Keratinocyte (primary cell): ENCODE data around the gene TFEC. TPM values are rescaled to one million over a fixed set of nuclear protein-coding genes. Genes with fewer than 3 reads are reported as not detected.

Experiments
- DNase-seq: peaks from one replicate; pipeline ENCODE4 v3.0.0-alpha.2; 2011; ENCODE audit warnings: low read depth, missing footprints, low spot score
- FAIRE-seq: peaks from 2 replicates; lab custom pipeline; 2011; peaks lifted over from hg19 to GRCh38; lab: Jason Lieb, UNC
- H2AFZ ChIP-seq: 2 replicates; pipeline ENCODE4 v1.6.0; 2012; ENCODE audit warnings: low read length, control low read depth, inconsistent platforms; ENCODE audit not compliant: control insufficient read depth
- H3K27ac ChIP-seq: 2 replicates; pipeline ENCODE4 v1.5.1; 2011; ENCODE audit warnings: low read length; ENCODE audit not compliant: control insufficient read depth, insufficient read depth
- H3K27me3 ChIP-seq: 3 replicates; pipeline ENCODE4 v1.6.0; 2011; ENCODE audit warnings: low read length; ENCODE audit not compliant: control insufficient read depth, insufficient read depth; ENCODE audit errors: extremely low read depth
- H3K36me3 ChIP-seq, 2 experiments: 2 replicates in 1 of 2; 3 replicates in 1 of 2; pipeline ENCODE4 v1.5.1; 2011; ENCODE audit warnings: low read length in 2 of 2, mild to moderate bottlenecking in 1 of 2; ENCODE audit not compliant: control insufficient read depth in 2 of 2, insufficient read depth in 2 of 2; ENCODE audit errors: extremely low read depth in 1 of 2
- H3K4me1 ChIP-seq: 3 replicates; pipeline ENCODE4 v1.5.1; 2011; ENCODE audit warnings: low read length; ENCODE audit not compliant: control insufficient read depth, insufficient read depth; ENCODE audit errors: extremely low read depth
- H3K4me2 ChIP-seq: 3 replicates; pipeline ENCODE4 v1.6.0; 2011; ENCODE audit warnings: low read depth, low read length; ENCODE audit not compliant: control insufficient read depth, insufficient read depth; ENCODE audit errors: extremely low read depth
- H3K4me3 ChIP-seq, 3 experiments: fragments of 200-600 bp in 1 of 3; sonication (generic) in 1 of 3; 2 replicates in 2 of 3; 3 replicates in 1 of 3; pipeline ENCODE4 v1.5.1; 2011 to 2016; ENCODE audit warnings: low read length in 3 of 3, mild to moderate bottlenecking in 3 of 3, control low read depth in 2 of 3, inconsistent platforms in 1 of 3, low read depth in 1 of 3, mixed read lengths in 1 of 3, mixed run types in 1 of 3, moderate library complexity in 1 of 3; ENCODE audit not compliant: control insufficient read depth in 2 of 3, insufficient read depth in 2 of 3; ENCODE audit errors: extremely low read depth in 1 of 3
- H3K79me2 ChIP-seq: 2 replicates; pipeline ENCODE4 v1.6.0; 2012; ENCODE audit warnings: low read length; ENCODE audit not compliant: control insufficient read depth, insufficient read depth
- H3K9ac ChIP-seq: 3 replicates; pipeline ENCODE4 v1.6.0; 2011; ENCODE audit warnings: low read length; ENCODE audit not compliant: control insufficient read depth, insufficient read depth; ENCODE audit errors: extremely low read depth
- H3K9me1 ChIP-seq: 3 replicates; pipeline ENCODE4 v1.6.0; 2011; ENCODE audit warnings: low read length; ENCODE audit not compliant: control insufficient read depth, insufficient read depth; ENCODE audit errors: extremely low read depth
- H3K9me3 ChIP-seq: 2 replicates; pipeline ENCODE4 v1.5.1; 2012; ENCODE audit warnings: low read depth, low read length; ENCODE audit not compliant: control insufficient read depth
- H4K20me1 ChIP-seq: 3 replicates; pipeline ENCODE4 v1.6.0; 2011; ENCODE audit warnings: low read length; ENCODE audit not compliant: control insufficient read depth, insufficient read depth; ENCODE audit errors: extremely low read depth
- CTCF ChIP-seq, 3 experiments: IDR thresholded peaks in 1 of 3; conservative IDR thresholded peaks in 1 of 3; optimal IDR thresholded peaks in 1 of 3; 2 replicates in 2 of 3; 3 replicates in 1 of 3; pipeline versions ENCODE3 to v1.5.1; 2011; ENCODE audit warnings: low read length in 3 of 3, mild to moderate bottlenecking in 3 of 3, moderate library complexity in 2 of 3, control low read depth in 1 of 3, inconsistent platforms in 1 of 3; ENCODE audit not compliant: insufficient read depth in 2 of 3; ENCODE audit errors: extremely low read depth in 1 of 3
- EZH2 ChIP-seq: IDR thresholded peaks from one replicate; pipeline ENCODE4 v1.6.1; 2012; ENCODE audit warnings: inconsistent platforms, mild to moderate bottlenecking, low read length, moderate library complexity
- dilution Hi-C: fragments of 300-500 bp; cut with MboI; formaldehyde crosslinking; loops from one replicate; pipeline ENCODE4 v1.7.0; 2020; ENCODE audit warnings: low sequenced_read_pairs; ENCODE audit not compliant: extremely low pct_ligation_motif_present
- polyA plus RNA-seq, 5 experiments: library from polyadenylated mRNA; depleted of rRNA in 3 of 5; stranded (reverse) in 3 of 5; stranded (forward) in 1 of 5; unstranded in 1 of 5; fragments of >200 nt; gene quantifications; 1 replicate in 1 of 5; 2 replicates in 3 of 5; 3 replicates in 1 of 5; pipeline versions ENCODE4 v1.2.1 to v1.2.3, GENCODE V29; 2011 to 2012; ENCODE audit warnings: missing spikeins in 2 of 5, low read depth in 1 of 5, low replicate concordance in 1 of 5

Gene TFEC
- polyA plus RNA-seq, 1 donor (not counting 4 experiments of a cell fraction or from before 2014, with no cell fraction given) = 0.08 TPM

- Histone ChIP-seq H3K4me3 (no peak overlapping the region), H3K9me3 (no peaks in the 10 kb centered on the region), H3K9me1 (no peaks in the 10 kb centered on the region), H2AFZ (no peak overlapping the region), H4K20me1 (no peaks in the 10 kb centered on the region), H3K4me2 (no peak overlapping the region), H3K36me3 (no peaks in the 10 kb centered on the region), H3K4me1 (no peaks in the 10 kb centered on the region), H3K79me2 (no peaks in the 10 kb centered on the region), H3K27ac (no peak overlapping the region), H3K9ac (no peak overlapping the region), H3K27me3 (no peaks in the 10 kb centered on the region)
- DNase-seq = no peak
- FAIRE-seq = no peak
- dilution Hi-C loops = no loop called here
- TF ChIP-seq CTCF (optimal IDR thresholded peaks at IDR 0.05 in 1 of 3, IDR thresholded peaks at IDR 0.05 in 1 of 3, conservative IDR thresholded peaks at IDR 0.05 in 1 of 3; ENCODE audit: extremely low read depth in 1 of 3, insufficient read depth in 2 of 3, low read length in 3 of 3) (no peak), EZH2 (no peak)
Measured at GRCh38 chr7:115885550-115885949, 145.0 kb downstream of the TFEC start.

Other genes starting within 250 kb of the TFEC start
- 142 to 187 TPM (median 173 TPM) in 3 replicates for gene TES, start 179.8 kb upstream of the TFEC start, polyA plus RNA-seq